ENCODE results near the gene CMSS1. TPM values are rescaled to one million over a fixed set of nuclear protein-coding genes. Genes with fewer than 3 reads are reported as not detected.

The CMSS1 gene
- total RNA-seq, 1 donor, result 8.6 TPM

DNA sequence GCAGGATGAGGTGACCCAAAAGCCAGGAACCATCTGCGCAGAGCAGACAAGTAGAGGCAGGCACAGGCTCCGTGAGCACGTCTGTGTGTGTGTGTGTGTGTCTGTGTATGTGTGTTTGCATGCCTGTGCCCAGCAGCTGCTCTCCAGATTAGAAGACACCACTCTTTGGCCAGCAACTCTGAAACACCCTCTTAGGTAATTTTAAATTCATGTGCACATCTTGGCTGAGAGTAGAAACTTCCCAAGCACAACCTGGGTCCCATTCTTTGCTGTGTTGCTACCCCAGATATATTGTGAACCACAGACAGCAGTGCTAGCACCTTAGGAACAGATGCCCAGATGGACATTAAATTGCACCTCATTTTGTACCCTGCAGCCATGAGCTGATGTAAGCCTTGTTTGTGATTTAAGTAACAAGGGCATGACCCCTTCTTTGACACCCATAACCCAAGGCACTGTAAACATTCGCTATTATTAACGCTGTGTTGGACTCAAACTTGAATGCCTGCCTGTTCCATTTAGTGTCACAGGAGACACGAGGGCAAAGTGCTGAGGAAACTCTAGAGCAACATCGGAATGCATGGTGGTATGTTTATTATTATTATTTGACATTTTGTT is 296.9 kb downstream of the CMSS1 start, which contains the start of gene FILIP1L:
Gene FILIP1L, minus strand, starts transcription at position 89 of the 618 bp plus-strand sequence.
- H3K4me3 ChIP-seq (ENCODE audit: low read depth, low read length), result no peak within 1 kb of the TSS
- DNase-seq (ENCODE audit: low read depth), result no peak
- TF ChIP-seq, protein P1, sequence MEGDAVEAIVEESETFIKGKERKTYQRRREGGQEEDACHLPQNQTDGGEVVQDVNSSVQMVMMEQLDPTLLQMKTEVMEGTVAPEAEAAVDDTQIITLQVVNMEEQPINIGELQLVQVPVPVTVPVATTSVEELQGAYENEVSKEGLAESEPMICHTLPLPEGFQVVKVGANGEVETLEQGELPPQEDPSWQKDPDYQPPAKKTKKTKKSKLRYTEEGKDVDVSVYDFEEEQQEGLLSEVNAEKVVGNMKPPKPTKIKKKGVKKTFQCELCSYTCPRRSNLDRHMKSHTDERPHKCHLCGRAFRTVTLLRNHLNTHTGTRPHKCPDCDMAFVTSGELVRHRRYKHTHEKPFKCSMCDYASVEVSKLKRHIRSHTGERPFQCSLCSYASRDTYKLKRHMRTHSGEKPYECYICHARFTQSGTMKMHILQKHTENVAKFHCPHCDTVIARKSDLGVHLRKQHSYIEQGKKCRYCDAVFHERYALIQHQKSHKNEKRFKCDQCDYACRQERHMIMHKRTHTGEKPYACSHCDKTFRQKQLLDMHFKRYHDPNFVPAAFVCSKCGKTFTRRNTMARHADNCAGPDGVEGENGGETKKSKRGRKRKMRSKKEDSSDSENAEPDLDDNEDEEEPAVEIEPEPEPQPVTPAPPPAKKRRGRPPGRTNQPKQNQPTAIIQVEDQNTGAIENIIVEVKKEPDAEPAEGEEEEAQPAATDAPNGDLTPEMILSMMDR (IDR thresholded peaks at IDR 0.05; ENCODE audit: insufficient read depth, low read depth, low read length), result no peak

- no peak for DNase-seq (ENCODE audit: low read depth)
- no peak overlapping the region for H3K4me3 ChIP-seq (ENCODE audit: low read depth, low read length)
- TF ChIP-seq, protein P1 (IDR thresholded peaks at IDR 0.05; ENCODE audit: insufficient read depth, low read depth, low read length), result no peak
Measured at GRCh38 chr3:100117093-100117492, 299.4 kb downstream of the CMSS1 start.

DNA sequence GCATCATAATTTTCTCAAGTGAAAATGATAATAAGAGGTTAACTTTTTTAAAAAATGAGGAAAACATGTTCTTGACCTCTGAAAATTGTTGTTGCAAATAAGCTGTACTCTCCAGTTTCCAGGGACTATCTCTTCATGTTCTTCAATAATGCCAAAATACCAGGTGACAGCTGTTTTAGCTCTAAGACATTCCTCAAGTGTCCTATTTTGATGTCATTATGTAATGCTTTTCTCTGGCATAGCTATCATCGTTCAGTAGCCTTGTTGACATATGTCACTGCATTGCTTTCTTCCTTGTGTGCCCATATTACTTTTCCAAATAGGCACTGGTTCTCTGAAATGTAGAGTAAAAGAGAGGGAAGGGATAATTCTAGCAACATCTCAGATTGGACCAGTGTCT is 302.4 kb downstream of the CMSS1 start:
- no peak for DNase-seq (ENCODE audit: low read depth)
- TF ChIP-seq, protein P1 (IDR thresholded peaks at IDR 0.05; ENCODE audit: insufficient read depth, low read depth, low read length), result no peak
- no peak overlapping the region for H3K4me3 ChIP-seq (ENCODE audit: low read depth, low read length)

- no peak for DNase-seq (ENCODE audit: low read depth)
- no peak overlapping the region for H3K4me3 ChIP-seq (ENCODE audit: low read depth, low read length)
- TF ChIP-seq, protein P1 (IDR thresholded peaks at IDR 0.05; ENCODE audit: insufficient read depth, low read depth, low read length), result no peak
Measured at GRCh38 chr3:100120693-100121092, 303.0 kb downstream of the CMSS1 start.

GRCh38 chr3:100122321-100122720 is 304.7 kb downstream of the CMSS1 start:
- no peak overlapping the region for H3K4me3 ChIP-seq (ENCODE audit: low read depth, low read length)
- TF ChIP-seq, protein P1 (IDR thresholded peaks at IDR 0.05; ENCODE audit: insufficient read depth, low read depth, low read length), result no peak
- no peak for DNase-seq (ENCODE audit: low read depth)

- TF ChIP-seq, protein P1 (IDR thresholded peaks at IDR 0.05; ENCODE audit: insufficient read depth, low read depth, low read length), result no peak
- no peak for DNase-seq (ENCODE audit: low read depth)
- H3K4me3 ChIP-seq (ENCODE audit: low read depth, low read length), result no peak overlapping the region
Measured at GRCh38 chr3:100123112-100123511, 305.4 kb downstream of the CMSS1 start.

All from fibroblast of villous mesenchyme (primary cell).